Osteoblast (primary cell): Measurements from ENCODE around the gene APOC1. TPM values are rescaled to one million over a fixed set of nuclear protein-coding genes. Genes with fewer than 3 reads are reported as not detected.

Experiments
- DNase-seq: peaks from one replicate; pipeline ENCODE4 v3.0.0; 2011; ENCODE audit warnings: low spot score, mixed read lengths; ENCODE audit not compliant: insufficient read length; ENCODE audit errors: missing footprints
- H2AFZ ChIP-seq: 2 replicates; pipeline ENCODE4 v1.6.0; 2011; ENCODE audit warnings: mild to moderate bottlenecking, low read length
- H3K27ac ChIP-seq: 2 replicates; pipeline ENCODE4 v1.5.1; 2011; ENCODE audit warnings: mild to moderate bottlenecking, low read depth, low read length, moderate library complexity
- H3K27me3 ChIP-seq: 2 replicates; pipeline ENCODE4 v1.6.0; 2012; ENCODE audit warnings: mild to moderate bottlenecking, control low read depth, inconsistent platforms, low read length, moderate library complexity; ENCODE audit not compliant: insufficient read depth
- H3K36me3 ChIP-seq: 2 replicates; pipeline ENCODE4 v1.5.1; 2011; ENCODE audit warnings: mild to moderate bottlenecking, low read length, control low read depth, moderate library complexity; ENCODE audit not compliant: insufficient read depth
- H3K4me1 ChIP-seq: 2 replicates; pipeline ENCODE4 v1.5.1; 2011; ENCODE audit warnings: mild to moderate bottlenecking, low read length, control low read depth, moderate library complexity; ENCODE audit not compliant: insufficient read depth
- H3K4me2 ChIP-seq: 2 replicates; pipeline ENCODE4 v1.6.0; 2011; ENCODE audit warnings: mild to moderate bottlenecking, low read length; ENCODE audit not compliant: insufficient read depth
- H3K4me3 ChIP-seq: fragments of 200-600 bp; sonication (generic); 3 replicates; pipeline ENCODE4 v1.5.1; 2012; ENCODE audit warnings: mild to moderate bottlenecking, low read length, inconsistent platforms; ENCODE audit not compliant: insufficient read depth
- H3K79me2 ChIP-seq: 2 replicates; pipeline ENCODE4 v1.6.0; 2012; ENCODE audit warnings: mild to moderate bottlenecking, low read length, control low read depth, inconsistent platforms; ENCODE audit not compliant: insufficient read depth
- H3K9me3 ChIP-seq: 2 replicates; pipeline ENCODE4 v1.5.1; 2011; ENCODE audit warnings: low read depth, low read length, control low read depth
- H4K20me1 ChIP-seq: 2 replicates; pipeline ENCODE4 v1.6.0; 2012; ENCODE audit warnings: mild to moderate bottlenecking, low read length, control low read depth; ENCODE audit not compliant: insufficient read depth
- total RNA-seq: library from RNA; depleted of rRNA; stranded (reverse); fragments of >200 nt; gene quantifications from 2 replicates; pipeline ENCODE4 v1.2.3, GENCODE V29; 2012
- TF ChIP-seq, protein P1 (sequence below): IDR thresholded peaks from 2 replicates; pipeline ENCODE4 v1.5.1; 2011; ENCODE audit warnings: mild to moderate bottlenecking, low read depth, low read length, moderate library complexity; ENCODE audit errors: extremely low read depth

Gene APOC1
- total RNA-seq, 1 donor: 1.4 TPM

DNA sequence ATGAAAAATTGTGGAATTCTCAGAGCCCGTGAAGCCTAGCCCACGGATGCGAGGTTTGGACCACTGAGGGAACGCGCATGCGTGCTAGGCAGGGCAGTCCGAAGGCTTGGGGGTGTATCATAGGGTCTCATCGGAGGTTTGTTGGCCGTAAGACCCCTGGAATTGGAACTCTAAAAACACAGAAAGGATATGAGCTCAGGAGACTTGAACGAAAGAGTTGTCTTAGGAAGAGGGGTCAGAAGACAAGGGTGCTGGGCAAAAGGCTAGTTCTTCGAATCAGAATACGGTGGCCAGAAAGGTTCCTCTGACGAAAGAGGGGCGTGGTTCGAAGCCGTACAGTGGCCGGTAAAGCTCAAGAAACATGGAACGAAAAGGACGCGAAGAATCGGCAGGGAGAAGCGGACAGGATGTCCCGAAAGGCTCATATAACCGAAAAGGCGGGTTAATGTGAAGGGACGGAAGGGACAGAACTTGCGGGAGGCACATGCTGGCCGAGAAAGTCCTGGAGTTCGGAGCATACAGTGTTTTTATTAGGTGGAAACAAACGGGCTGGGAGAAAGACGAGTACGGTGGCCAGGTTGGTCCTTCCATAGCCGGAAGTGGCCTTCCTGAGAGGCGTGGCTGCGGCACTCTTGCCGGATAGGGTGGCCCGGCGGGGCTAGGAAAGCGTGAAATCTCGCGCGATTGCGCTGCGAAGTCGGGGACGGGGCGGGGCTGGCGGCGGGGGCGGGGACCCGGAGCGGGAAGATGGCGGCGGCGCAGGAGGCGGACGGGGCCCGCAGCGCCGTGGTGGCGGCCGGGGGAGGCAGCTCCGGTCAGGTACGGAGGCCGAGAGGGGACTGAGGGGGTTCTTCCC, 40.5 kb downstream of the APOC1 start, which contains the start of gene CLPTM1:
CLPTM1 (plus strand) TSS at position 732 of the 856 bp plus-strand sequence; CDS start at position 748, 16 bp downstream.
- TF ChIP-seq, protein P1, sequence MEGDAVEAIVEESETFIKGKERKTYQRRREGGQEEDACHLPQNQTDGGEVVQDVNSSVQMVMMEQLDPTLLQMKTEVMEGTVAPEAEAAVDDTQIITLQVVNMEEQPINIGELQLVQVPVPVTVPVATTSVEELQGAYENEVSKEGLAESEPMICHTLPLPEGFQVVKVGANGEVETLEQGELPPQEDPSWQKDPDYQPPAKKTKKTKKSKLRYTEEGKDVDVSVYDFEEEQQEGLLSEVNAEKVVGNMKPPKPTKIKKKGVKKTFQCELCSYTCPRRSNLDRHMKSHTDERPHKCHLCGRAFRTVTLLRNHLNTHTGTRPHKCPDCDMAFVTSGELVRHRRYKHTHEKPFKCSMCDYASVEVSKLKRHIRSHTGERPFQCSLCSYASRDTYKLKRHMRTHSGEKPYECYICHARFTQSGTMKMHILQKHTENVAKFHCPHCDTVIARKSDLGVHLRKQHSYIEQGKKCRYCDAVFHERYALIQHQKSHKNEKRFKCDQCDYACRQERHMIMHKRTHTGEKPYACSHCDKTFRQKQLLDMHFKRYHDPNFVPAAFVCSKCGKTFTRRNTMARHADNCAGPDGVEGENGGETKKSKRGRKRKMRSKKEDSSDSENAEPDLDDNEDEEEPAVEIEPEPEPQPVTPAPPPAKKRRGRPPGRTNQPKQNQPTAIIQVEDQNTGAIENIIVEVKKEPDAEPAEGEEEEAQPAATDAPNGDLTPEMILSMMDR: no peak
- H3K4me3 ChIP-seq: peak within 1 kb of the TSS; percentile 77
- no peaks in the 10 kb centered on the region for H3K27me3 ChIP-seq
- H2AFZ ChIP-seq: peak within 1 kb of the TSS; percentile 100
- peak within 1 kb of the TSS; percentile 96 for H3K4me2 ChIP-seq
- peaks cover 51% of the 10 kb centered on the region for H3K79me2 ChIP-seq
- peak within 1 kb of the TSS; percentile 96 for H3K27ac ChIP-seq
- H3K4me1 ChIP-seq: peaks cover 21% of the 10 kb centered on the region
- no peaks in the 10 kb centered on the region for H3K9me3 ChIP-seq
- peaks cover 41% of the 10 kb centered on the region for H4K20me1 ChIP-seq
- peaks cover 2% of the 10 kb centered on the region for H3K36me3 ChIP-seq
- peak; percentile 99 for DNase-seq

DNA sequence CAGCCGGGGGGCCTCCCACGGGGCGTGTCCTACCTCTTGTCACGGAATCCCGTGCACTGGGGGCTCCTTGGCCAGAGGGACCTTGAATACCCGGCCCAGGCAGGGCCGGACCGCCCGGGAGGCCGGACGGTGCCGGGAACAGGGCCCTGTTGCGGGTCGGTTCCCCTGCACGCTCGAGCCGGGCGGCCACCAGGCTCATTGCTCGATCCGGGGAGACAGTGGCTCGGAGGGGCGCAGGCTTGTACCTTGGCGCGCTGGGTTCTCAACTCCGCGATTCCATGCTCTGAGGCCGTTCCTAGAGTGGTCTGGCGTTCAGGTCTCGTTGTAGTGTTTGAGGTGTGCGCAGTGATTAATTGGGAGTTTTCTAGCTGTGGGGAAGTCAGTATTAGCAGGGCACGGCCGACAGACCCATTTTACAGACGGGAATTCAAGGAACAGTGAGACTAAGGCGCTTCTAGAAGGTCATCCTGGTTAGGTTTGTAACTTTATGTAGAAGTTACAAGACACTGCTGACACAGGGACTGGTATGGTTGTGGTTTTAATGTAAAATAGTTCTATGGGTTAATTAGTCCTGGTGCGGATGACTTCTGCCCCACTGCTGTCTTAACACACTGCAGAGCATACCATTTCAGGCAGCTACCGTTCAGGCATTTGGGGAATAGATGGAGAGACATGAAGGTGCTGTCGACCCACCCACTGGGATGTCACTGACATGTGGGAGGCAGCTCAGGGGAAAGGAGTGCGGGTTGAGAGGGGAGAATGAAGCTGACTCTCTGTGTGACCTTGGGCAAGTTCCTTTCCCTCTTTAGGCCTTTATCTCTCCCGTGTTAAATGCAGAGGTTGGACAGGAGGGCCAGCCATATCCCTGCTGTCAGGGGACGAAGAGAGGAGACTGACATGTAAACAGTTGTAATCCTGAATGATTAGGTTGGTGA, 41.4 kb downstream of the APOC1 start:
- no peak for DNase-seq
- peaks cover 50% of the 10 kb centered on the region for H4K20me1 ChIP-seq
- TF ChIP-seq, protein P1: no peak

DNA sequence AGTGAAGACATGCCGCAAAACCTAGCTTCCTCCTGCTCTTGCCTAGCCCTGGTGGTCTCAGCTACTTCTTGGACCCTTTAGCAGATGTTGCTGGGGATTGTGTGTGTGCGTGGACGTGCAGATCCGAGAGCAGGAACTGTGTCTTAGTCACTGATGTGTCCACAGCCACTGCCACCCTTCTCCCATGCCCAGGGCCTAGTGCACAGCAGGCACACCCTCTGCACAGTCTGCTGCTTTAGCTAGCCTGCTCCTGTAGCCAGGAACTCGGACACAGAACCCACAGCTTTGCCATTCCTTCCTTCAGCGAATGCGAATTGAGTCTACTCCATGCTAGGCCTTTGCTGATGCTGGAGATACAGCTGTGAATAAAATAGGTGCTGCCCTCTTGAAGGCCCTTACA, 43.1 kb downstream of the APOC1 start:
- H3K4me2 ChIP-seq: peak overlapping the region; percentile 96
- H3K4me1 ChIP-seq: peaks cover 16% of the 10 kb centered on the region
- H3K79me2 ChIP-seq: peaks cover 78% of the 10 kb centered on the region
- no peak overlapping the region for H3K27ac ChIP-seq
- H3K4me3 ChIP-seq: no peak overlapping the region
- no peak overlapping the region for H2AFZ ChIP-seq
- DNase-seq: peak; percentile 35
- peaks cover 7% of the 10 kb centered on the region for H3K36me3 ChIP-seq
- no peaks in the 10 kb centered on the region for H3K9me3 ChIP-seq
- no peaks in the 10 kb centered on the region for H3K27me3 ChIP-seq
- H4K20me1 ChIP-seq: peaks cover 62% of the 10 kb centered on the region
- TF ChIP-seq, protein P1: no peak

More for the DNA sequence above, 41.4 kb downstream of the APOC1 start:
- peak overlapping the region; percentile 81 for H2AFZ ChIP-seq
- peak overlapping the region; percentile 77 for H3K4me3 ChIP-seq
- H3K9me3 ChIP-seq: no peaks in the 10 kb centered on the region
- peaks cover 21% of the 10 kb centered on the region for H3K4me1 ChIP-seq
- no peaks in the 10 kb centered on the region for H3K27me3 ChIP-seq
- peak overlapping the region; percentile 96 for H3K4me2 ChIP-seq
- no peaks in the 10 kb centered on the region for H3K36me3 ChIP-seq
- H3K79me2 ChIP-seq: peaks cover 60% of the 10 kb centered on the region
- H3K27ac ChIP-seq: peak overlapping the region; percentile 85
